ENCODE data around the gene SHKBP1. TPM values are rescaled to one million over a fixed set of nuclear protein-coding genes. Genes with fewer than 3 reads are reported as not detected.

SHKBP1 gene
- total and polyA plus RNA-seq, 10 of the 15 experiments (the other 5 are each of a cell fraction or from before 2014, with no cell fraction given), result 2.3 to 123 (median 67.0) TPM

DNA sequence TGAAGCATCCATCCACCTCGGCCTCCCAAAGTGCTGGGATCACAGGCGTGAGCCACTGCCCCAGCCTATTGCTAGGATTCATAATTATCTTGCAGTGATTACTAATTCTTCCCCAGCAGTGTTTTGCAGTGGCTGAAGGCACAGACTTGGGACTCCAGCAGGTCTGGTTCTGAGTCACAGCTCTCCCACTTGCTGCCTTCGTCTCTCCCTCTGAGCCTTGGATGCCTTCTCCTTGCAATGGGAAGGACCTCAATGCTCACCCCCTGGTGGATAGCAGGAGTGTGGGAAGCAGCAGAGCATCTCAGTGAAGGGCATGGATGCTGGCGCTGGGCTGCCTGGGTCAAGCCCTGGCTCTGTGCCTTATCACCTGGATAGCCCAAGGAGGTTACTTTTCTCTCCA, 37.6 kb upstream of the SHKBP1 start:
- ChIA-PET SMC1A (ENCODE audit: uncharacterized antibody, unreplicated experiment) (no interaction called here), RAD21 (ENCODE audit: unreplicated experiment) (no interaction called here), CTCF (no interaction called here), POLR2A (no interaction called here)
- TF ChIP-seq, protein P1, sequence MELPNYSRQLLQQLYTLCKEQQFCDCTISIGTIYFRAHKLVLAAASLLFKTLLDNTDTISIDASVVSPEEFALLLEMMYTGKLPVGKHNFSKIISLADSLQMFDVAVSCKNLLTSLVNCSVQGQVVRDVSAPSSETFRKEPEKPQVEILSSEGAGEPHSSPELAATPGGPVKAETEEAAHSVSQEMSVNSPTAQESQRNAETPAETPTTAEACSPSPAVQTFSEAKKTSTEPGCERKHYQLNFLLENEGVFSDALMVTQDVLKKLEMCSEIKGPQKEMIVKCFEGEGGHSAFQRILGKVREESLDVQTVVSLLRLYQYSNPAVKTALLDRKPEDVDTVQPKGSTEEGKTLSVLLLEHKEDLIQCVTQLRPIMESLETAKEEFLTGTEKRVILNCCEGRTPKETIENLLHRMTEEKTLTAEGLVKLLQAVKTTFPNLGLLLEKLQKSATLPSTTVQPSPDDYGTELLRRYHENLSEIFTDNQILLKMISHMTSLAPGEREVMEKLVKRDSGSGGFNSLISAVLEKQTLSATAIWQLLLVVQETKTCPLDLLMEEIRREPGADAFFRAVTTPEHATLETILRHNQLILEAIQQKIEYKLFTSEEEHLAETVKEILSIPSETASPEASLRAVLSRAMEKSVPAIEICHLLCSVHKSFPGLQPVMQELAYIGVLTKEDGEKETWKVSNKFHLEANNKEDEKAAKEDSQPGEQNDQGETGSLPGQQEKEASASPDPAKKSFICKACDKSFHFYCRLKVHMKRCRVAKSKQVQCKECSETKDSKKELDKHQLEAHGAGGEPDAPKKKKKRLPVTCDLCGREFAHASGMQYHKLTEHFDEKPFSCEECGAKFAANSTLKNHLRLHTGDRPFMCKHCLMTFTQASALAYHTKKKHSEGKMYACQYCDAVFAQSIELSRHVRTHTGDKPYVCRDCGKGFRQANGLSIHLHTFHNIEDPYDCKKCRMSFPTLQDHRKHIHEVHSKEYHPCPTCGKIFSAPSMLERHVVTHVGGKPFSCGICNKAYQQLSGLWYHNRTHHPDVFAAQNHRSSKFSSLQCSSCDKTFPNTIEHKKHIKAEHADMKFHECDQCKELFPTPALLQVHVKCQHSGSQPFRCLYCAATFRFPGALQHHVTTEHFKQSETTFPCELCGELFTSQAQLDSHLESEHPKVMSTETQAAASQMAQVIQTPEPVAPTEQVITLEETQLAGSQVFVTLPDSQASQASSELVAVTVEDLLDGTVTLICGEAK (IDR thresholded peaks at IDR 0.05; ENCODE audit: borderline replicate concordance), result no peak
- TF ChIP-seq MEF2A (IDR thresholded peaks at IDR 0.05; ENCODE audit: insufficient read depth, low read depth, low read length) (no peak), BACH1 (IDR thresholded peaks at IDR 0.05; ENCODE audit: borderline replicate concordance) (no peak), ZZZ3 (IDR thresholded peaks at IDR 0.05; ENCODE audit: control insufficient read depth, insufficient read length, low read depth) (no peak), CREM (IDR thresholded peaks at IDR 0.05; ENCODE audit: low read depth) (no peak), CHD2 (IDR thresholded peaks at IDR 0.05; ENCODE audit: borderline replicate concordance, low read depth, low read length) (no peak), NFYA (IDR thresholded peaks at IDR 0.05; ENCODE audit: borderline replicate concordance, low read depth, low read length) (no peak), ZNF274 (IDR thresholded peaks at IDR 0.05; ENCODE audit: insufficient read depth, insufficient read length) (no peak), ATF7 (IDR thresholded peaks at IDR 0.05; ENCODE audit: low read depth) (no peak)
- TF ChIP-seq, protein P2, sequence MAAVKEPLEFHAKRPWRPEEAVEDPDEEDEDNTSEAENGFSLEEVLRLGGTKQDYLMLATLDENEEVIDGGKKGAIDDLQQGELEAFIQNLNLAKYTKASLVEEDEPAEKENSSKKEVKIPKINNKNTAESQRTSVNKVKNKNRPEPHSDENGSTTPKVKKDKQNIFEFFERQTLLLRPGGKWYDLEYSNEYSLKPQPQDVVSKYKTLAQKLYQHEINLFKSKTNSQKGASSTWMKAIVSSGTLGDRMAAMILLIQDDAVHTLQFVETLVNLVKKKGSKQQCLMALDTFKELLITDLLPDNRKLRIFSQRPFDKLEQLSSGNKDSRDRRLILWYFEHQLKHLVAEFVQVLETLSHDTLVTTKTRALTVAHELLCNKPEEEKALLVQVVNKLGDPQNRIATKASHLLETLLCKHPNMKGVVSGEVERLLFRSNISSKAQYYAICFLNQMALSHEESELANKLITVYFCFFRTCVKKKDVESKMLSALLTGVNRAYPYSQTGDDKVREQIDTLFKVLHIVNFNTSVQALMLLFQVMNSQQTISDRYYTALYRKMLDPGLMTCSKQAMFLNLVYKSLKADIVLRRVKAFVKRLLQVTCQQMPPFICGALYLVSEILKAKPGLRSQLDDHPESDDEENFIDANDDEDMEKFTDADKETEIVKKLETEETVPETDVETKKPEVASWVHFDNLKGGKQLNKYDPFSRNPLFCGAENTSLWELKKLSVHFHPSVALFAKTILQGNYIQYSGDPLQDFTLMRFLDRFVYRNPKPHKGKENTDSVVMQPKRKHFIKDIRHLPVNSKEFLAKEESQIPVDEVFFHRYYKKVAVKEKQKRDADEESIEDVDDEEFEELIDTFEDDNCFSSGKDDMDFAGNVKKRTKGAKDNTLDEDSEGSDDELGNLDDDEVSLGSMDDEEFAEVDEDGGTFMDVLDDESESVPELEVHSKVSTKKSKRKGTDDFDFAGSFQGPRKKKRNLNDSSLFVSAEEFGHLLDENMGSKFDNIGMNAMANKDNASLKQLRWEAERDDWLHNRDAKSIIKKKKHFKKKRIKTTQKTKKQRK (IDR thresholded peaks at IDR 0.05; ENCODE audit: low read depth, low read length), result no peak
- TF ChIP-seq, protein P3, sequence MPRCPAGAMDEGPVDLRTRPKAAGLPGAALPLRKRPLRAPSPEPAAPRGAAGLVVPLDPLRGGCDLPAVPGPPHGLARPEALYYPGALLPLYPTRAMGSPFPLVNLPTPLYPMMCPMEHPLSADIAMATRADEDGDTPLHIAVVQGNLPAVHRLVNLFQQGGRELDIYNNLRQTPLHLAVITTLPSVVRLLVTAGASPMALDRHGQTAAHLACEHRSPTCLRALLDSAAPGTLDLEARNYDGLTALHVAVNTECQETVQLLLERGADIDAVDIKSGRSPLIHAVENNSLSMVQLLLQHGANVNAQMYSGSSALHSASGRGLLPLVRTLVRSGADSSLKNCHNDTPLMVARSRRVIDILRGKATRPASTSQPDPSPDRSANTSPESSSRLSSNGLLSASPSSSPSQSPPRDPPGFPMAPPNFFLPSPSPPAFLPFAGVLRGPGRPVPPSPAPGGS (IDR thresholded peaks at IDR 0.05; ENCODE audit: borderline replicate concordance, insufficient read depth, low read depth, low read length, poor library complexity, severe bottlenecking), result no peak
- H3K4me2 ChIP-seq (ENCODE audit: control insufficient read depth, insufficient read depth), result no peak overlapping the region
- intact Hi-C loops (cut with micrococcal nuclease; ENCODE audit: unreplicated experiment) (no loop called here), in situ Hi-C loops (cut with MboI) (no loop called here)
- WGBS (ENCODE audit: insufficient coverage, insufficient replicate concordance, low lambda C conversion rate, missing lambda C conversion rate), result 21% methylated on average over 4 of the region's 4 CpGs
- no peaks in the 10 kb centered on the region for H4K20me1 ChIP-seq (ENCODE audit: control insufficient read depth, insufficient read depth)
- DNase-seq (ENCODE audit: low read depth, low spot score), result no peak
- peaks cover 0 to 2% of the 10 kb centered on the region in 2 experiments; a peak in 1 of 4 replicates for H3K27me3 ChIP-seq (replicated peaks in 1 of 2; ENCODE audit: control insufficient read depth in 2 of 2, insufficient read depth in 2 of 2, low read length in 1 of 2)
- H3K27ac ChIP-seq (ENCODE audit: control insufficient read depth, insufficient read depth), result no peak overlapping the region
- H3K9me3 ChIP-seq (replicated peaks; ENCODE audit: control insufficient read depth, insufficient read depth, low read length), result no peaks in the 10 kb centered on the region; the same call in 2 of the 3 replicates
- no peak overlapping the region for H3K9ac ChIP-seq (ENCODE audit: control insufficient read depth, insufficient read depth, low read length)
- no peak for FAIRE-seq
- H3K79me2 ChIP-seq (ENCODE audit: control insufficient read depth, insufficient read depth, low read length), result no peaks in the 10 kb centered on the region
- no peak overlapping the region for H2AFZ ChIP-seq (ENCODE audit: control insufficient read depth, low read depth, low read length)
- no TSS peak for BruUV-seq (replicated peaks)
- no peaks in the 10 kb centered on the region for H3K36me3 ChIP-seq (ENCODE audit: control insufficient read depth in 2 of 2, insufficient read depth in 2 of 2, low read length in 1 of 2)
- no peaks in the 10 kb centered on the region for H3K4me1 ChIP-seq (ENCODE audit: control insufficient read depth, insufficient read depth, low read length)
- ATAC-seq, result no peak
- no peak overlapping the region for H3K4me3 ChIP-seq
